Activated T-helper 17 cell treated with anti-CD3 and anti-CD28 coated beads, Interleukin-2, amount 50 U/mL, for 72 hours (primary cell): ENCODE results near the gene TNFRSF8. TPM values are rescaled to one million over a fixed set of nuclear protein-coding genes. Genes with fewer than 3 reads are reported as not detected.
A peak's percentile ranks its signal among the peaks of the same experiment; 100 is the strongest.

Experiments
- ATAC-seq: fragments of 150-1000 bp; cut with Tn5 transposase; replicated peaks from 2 replicates; pipeline ENCODE4 v1.10.0; 2021; ENCODE audit warnings: mild to moderate bottlenecking, moderate library complexity
- H3K27ac Mint-ChIP-seq: one replicate; pipeline ENCODE4 v1.8.0; 2022; ENCODE audit warnings: mixed read lengths
- H3K27me3 Mint-ChIP-seq: one replicate; pipeline ENCODE4 v1.8.0; 2022; ENCODE audit warnings: mixed read lengths
- H3K36me3 Mint-ChIP-seq: one replicate; pipeline ENCODE4 v1.8.0; 2022; ENCODE audit warnings: low read depth, mild to moderate bottlenecking, mixed read lengths
- H3K4me1 Mint-ChIP-seq: one replicate; pipeline ENCODE4 v1.8.0; 2022; ENCODE audit warnings: mixed read lengths
- H3K4me3 Mint-ChIP-seq: one replicate; pipeline ENCODE4 v1.8.0; 2022; ENCODE audit warnings: mild to moderate bottlenecking, mixed read lengths
- H3K9me3 Mint-ChIP-seq: one replicate; pipeline ENCODE4 v1.8.0; 2022; ENCODE audit warnings: mixed read lengths
- total RNA-seq, 2 donors: library from RNA; stranded (reverse); gene quantifications; one replicate each; pipeline ENCODE4 v1.2.3, GENCODE V29; 2022

Gene TNFRSF8
- total RNA-seq, 2 donors from 2014 or later: 35.3 to 216 TPM

GRCh38 chr1:12182410-12182984, 119.4 kb downstream of the TNFRSF8 start:
- Mint-ChIP-seq H3K9me3 (no peaks in the 10 kb centered on the region), H3K4me3 (peak overlapping the region; percentile 95), H3K27ac (peak overlapping the region; percentile 87), H3K36me3 (peaks cover 100% of the 10 kb centered on the region), H3K4me1 (peaks cover 58% of the 10 kb centered on the region), H3K27me3 (no peaks in the 10 kb centered on the region)
- ATAC-seq: no peak

- no peak for ATAC-seq
- Mint-ChIP-seq H3K4me1 (peaks cover 55% of the 10 kb centered on the region), H3K27me3 (no peaks in the 10 kb centered on the region), H3K9me3 (no peaks in the 10 kb centered on the region), H3K36me3 (peaks cover 100% of the 10 kb centered on the region), H3K27ac (peak overlapping the region; percentile 87), H3K4me3 (peak overlapping the region; percentile 95)
Observed at GRCh38 chr1:12183095-12183794, 120.1 kb downstream of the TNFRSF8 start.

GRCh38 chr1:12184008-12184681, 121.0 kb downstream of the TNFRSF8 start:
- no peak for ATAC-seq
- no peaks in the 10 kb centered on the region for H3K27me3 Mint-ChIP-seq
- H3K27ac Mint-ChIP-seq: peak overlapping the region; percentile 87
- H3K36me3 Mint-ChIP-seq: peaks cover 100% of the 10 kb centered on the region
- no peaks in the 10 kb centered on the region for H3K9me3 Mint-ChIP-seq
- H3K4me1 Mint-ChIP-seq: peaks cover 47% of the 10 kb centered on the region
- peak overlapping the region; percentile 22 for H3K4me3 Mint-ChIP-seq

GRCh38 chr1:12185036-12185917, 122.2 kb downstream of the TNFRSF8 start:
- Mint-ChIP-seq H3K27me3 (no peaks in the 10 kb centered on the region), H3K4me3 (no peak overlapping the region), H3K36me3 (peaks cover 100% of the 10 kb centered on the region), H3K27ac (peak overlapping the region; percentile 87), H3K9me3 (no peaks in the 10 kb centered on the region), H3K4me1 (peaks cover 53% of the 10 kb centered on the region)
- ATAC-seq: no peak

GRCh38 chr1:12185918-12186678, 123.0 kb downstream of the TNFRSF8 start:
- Mint-ChIP-seq H3K36me3 (peaks cover 100% of the 10 kb centered on the region), H3K27ac (peak overlapping the region; percentile 87), H3K4me1 (peaks cover 58% of the 10 kb centered on the region)

GRCh38 chr1:12186679-12186985, 123.5 kb downstream of the TNFRSF8 start:
- Mint-ChIP-seq H3K27me3 (no peaks in the 10 kb centered on the region), H3K4me1 (peaks cover 57% of the 10 kb centered on the region), H3K9me3 (no peaks in the 10 kb centered on the region), H3K27ac (no peak overlapping the region), H3K4me3 (no peak overlapping the region), H3K36me3 (peaks cover 100% of the 10 kb centered on the region)
- no peak for ATAC-seq

More at GRCh38 chr1:12185918-12186678, 123.0 kb downstream of the TNFRSF8 start:
- Mint-ChIP-seq H3K27me3 (no peaks in the 10 kb centered on the region), H3K4me3 (no peak overlapping the region), H3K9me3 (no peaks in the 10 kb centered on the region)
- ATAC-seq: no peak

GRCh38 chr1:12188115-12188514, 125.0 kb downstream of the TNFRSF8 start:
- ATAC-seq: no peak
- Mint-ChIP-seq H3K27ac (peak overlapping the region; percentile 78), H3K4me3 (no peak overlapping the region), H3K27me3 (no peaks in the 10 kb centered on the region), H3K9me3 (no peaks in the 10 kb centered on the region), H3K4me1 (peaks cover 51% of the 10 kb centered on the region), H3K36me3 (peaks cover 100% of the 10 kb centered on the region)

GRCh38 chr1:12188657-12189327, 125.7 kb downstream of the TNFRSF8 start:
- Mint-ChIP-seq H3K4me1 (peaks cover 47% of the 10 kb centered on the region), H3K27me3 (no peaks in the 10 kb centered on the region), H3K9me3 (no peaks in the 10 kb centered on the region), H3K27ac (peak overlapping the region; percentile 82), H3K36me3 (peaks cover 100% of the 10 kb centered on the region), H3K4me3 (no peak overlapping the region)
- no peak for ATAC-seq

GRCh38 chr1:12189328-12189682, 126.2 kb downstream of the TNFRSF8 start:
- peaks cover 50% of the 10 kb centered on the region for H3K4me1 Mint-ChIP-seq
- ATAC-seq: no peak
- H3K27ac Mint-ChIP-seq: peak overlapping the region; percentile 82
- peaks cover 100% of the 10 kb centered on the region for H3K36me3 Mint-ChIP-seq
- H3K4me3 Mint-ChIP-seq: no peak overlapping the region
- no peaks in the 10 kb centered on the region for H3K27me3 Mint-ChIP-seq
- H3K9me3 Mint-ChIP-seq: no peaks in the 10 kb centered on the region

GRCh38 chr1:12191242-12192032, 128.3 kb downstream of the TNFRSF8 start:
- no peaks in the 10 kb centered on the region for H3K27me3 Mint-ChIP-seq
- no peak overlapping the region for H3K27ac Mint-ChIP-seq
- H3K4me3 Mint-ChIP-seq: no peak overlapping the region
- H3K36me3 Mint-ChIP-seq: peaks cover 100% of the 10 kb centered on the region
- no peaks in the 10 kb centered on the region for H3K9me3 Mint-ChIP-seq
- peaks cover 43% of the 10 kb centered on the region for H3K4me1 Mint-ChIP-seq
- no peak for ATAC-seq
